AG04449 (cell line): ENCODE measurements around the gene ARSH.

ENCODE experiments used
- CTCF ChIA-PET: fragments of 350-600 bp; formaldehyde crosslinking; extraction: SDS; loops from one replicate; lab custom pipeline; 2021; ENCODE audit warnings: antibody characterized with exemption; lab: Yijun Ruan, JAX
- POLR2A ChIA-PET: fragments of 400-600, 350-600 bp; formaldehyde crosslinking; extraction: SDS; loops from one replicate; lab custom pipeline; 2020; ENCODE audit warnings: antibody characterized with exemption, inconsistent platforms; lab: Yijun Ruan, JAX
- DNase-seq: peaks from one replicate; pipeline ENCODE4 v3.0.0-alpha.2; 2010; ENCODE audit warnings: low read depth, low spot score
- H3K4me3 ChIP-seq: 2 replicates; pipeline ENCODE4 v1.5.1; 2011; ENCODE audit warnings: low read depth, mild to moderate bottlenecking, control low read depth, low read length
- TF ChIP-seq, protein P1 (sequence below): IDR thresholded peaks from one replicate; pipeline ENCODE4 v1.5.1; 2011; ENCODE audit warnings: mild to moderate bottlenecking, moderate library complexity, low read length, control low read depth, inconsistent platforms; ENCODE audit not compliant: insufficient read depth; ENCODE audit errors: missing control alignments

The ARSH gene

GRCh38 chrX:3052860-3053259 lies 46.5 kb downstream of the ARSH start:
- ChIA-PET POLR2A (no interaction called here), CTCF (no interaction called here)
- DNase-seq = no peak
- H3K4me3 ChIP-seq = no peak overlapping the region
- TF ChIP-seq, protein P1, sequence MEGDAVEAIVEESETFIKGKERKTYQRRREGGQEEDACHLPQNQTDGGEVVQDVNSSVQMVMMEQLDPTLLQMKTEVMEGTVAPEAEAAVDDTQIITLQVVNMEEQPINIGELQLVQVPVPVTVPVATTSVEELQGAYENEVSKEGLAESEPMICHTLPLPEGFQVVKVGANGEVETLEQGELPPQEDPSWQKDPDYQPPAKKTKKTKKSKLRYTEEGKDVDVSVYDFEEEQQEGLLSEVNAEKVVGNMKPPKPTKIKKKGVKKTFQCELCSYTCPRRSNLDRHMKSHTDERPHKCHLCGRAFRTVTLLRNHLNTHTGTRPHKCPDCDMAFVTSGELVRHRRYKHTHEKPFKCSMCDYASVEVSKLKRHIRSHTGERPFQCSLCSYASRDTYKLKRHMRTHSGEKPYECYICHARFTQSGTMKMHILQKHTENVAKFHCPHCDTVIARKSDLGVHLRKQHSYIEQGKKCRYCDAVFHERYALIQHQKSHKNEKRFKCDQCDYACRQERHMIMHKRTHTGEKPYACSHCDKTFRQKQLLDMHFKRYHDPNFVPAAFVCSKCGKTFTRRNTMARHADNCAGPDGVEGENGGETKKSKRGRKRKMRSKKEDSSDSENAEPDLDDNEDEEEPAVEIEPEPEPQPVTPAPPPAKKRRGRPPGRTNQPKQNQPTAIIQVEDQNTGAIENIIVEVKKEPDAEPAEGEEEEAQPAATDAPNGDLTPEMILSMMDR = no peak

GRCh38 chrX:3066555-3066954 lies 60.2 kb downstream of the ARSH start:
- CTCF ChIA-PET = no interaction called here
- TF ChIP-seq, protein P1 = no peak
- POLR2A ChIA-PET = no interaction called here
- no peak for DNase-seq
- no peak overlapping the region for H3K4me3 ChIP-seq

- POLR2A ChIA-PET = no interaction called here
- no peak for DNase-seq
- CTCF ChIA-PET = no interaction called here
- TF ChIP-seq, protein P1 = no peak
- H3K4me3 ChIP-seq = no peak overlapping the region
Measured at GRCh38 chrX:3075959-3076358, 69.6 kb downstream of the ARSH start.

GRCh38 chrX:3076416-3076991 lies 70.2 kb downstream of the ARSH start:
- no peak overlapping the region for H3K4me3 ChIP-seq
- TF ChIP-seq, protein P1 = no peak
- POLR2A ChIA-PET = no interaction called here
- DNase-seq = no peak
- CTCF ChIA-PET = no interaction called here
